ENCODE data around the gene TMEM132C. TPM values are rescaled to one million over a fixed set of nuclear protein-coding genes. Genes with fewer than 3 reads are reported as not detected.

TMEM132C gene
- total and polyA plus RNA-seq, 2 of the 13 experiments (the other 11 are each of a cell fraction or from before 2014, with no cell fraction given): not detected

- Histone ChIP-seq H3K4me3 (replicated peaks in 1 of 3; ENCODE audit: insufficient read depth in 1 of 3, low read depth in 2 of 3, low read length in 3 of 3) (no peak overlapping the region), H3K4me1 (ENCODE audit: insufficient read depth, low read length) (no peaks in the 10 kb centered on the region), H4K20me1 (ENCODE audit: insufficient read depth, low read length) (no peaks in the 10 kb centered on the region), H2AFZ (ENCODE audit: low read length) (no peak overlapping the region), H3K9ac (ENCODE audit: insufficient read depth, low read depth, low read length) (no peak overlapping the region), H3K4me2 (ENCODE audit: low read depth, low read length) (no peak overlapping the region), H3K79me2 (ENCODE audit: insufficient read depth, low read length) (no peaks in the 10 kb centered on the region), H3K9me3 (ENCODE audit: low read length) (no peaks in the 10 kb centered on the region), H3K27me3 (ENCODE audit: control insufficient read depth in 1 of 2, insufficient read depth in 2 of 2, low read length in 2 of 2) (peaks cover 0 to 9% of the 10 kb centered on the region in 2 experiments; a peak in 2 of 5 replicates), H3K27ac (ENCODE audit: extremely low read length, insufficient read depth, low read length) (no peak overlapping the region), H3K36me3 (replicated peaks in 1 of 2; ENCODE audit: control insufficient read depth in 1 of 2, insufficient read depth in 2 of 2, low read length in 2 of 2) (no peaks in the 10 kb centered on the region)
- CTCF ChIA-PET (ENCODE audit: low intra/inter-chr PET ratio, low total read pairs): interaction anchor here (2.2 kb wide), 1 partner anchor 129 kb away, joined by 13 read pairs; no protein-coding TSS in a partner anchor
- POLR2A ChIA-PET: no interaction called here
- no TSS peak for BruUV-seq (replicated peaks)
- DNase-seq (ENCODE audit: low spot score) (no peak), ATAC-seq (no peak), FAIRE-seq (no peak)
- intact Hi-C loops (cut with micrococcal nuclease; ENCODE audit: unreplicated experiment): no loop called here
- TF ChIP-seq HHEX (CRISPR knock-in tag; IDR thresholded peaks at IDR 0.05): no peak
- TF ChIP-seq ZNF850 (CRISPR knock-in tag; conservative IDR thresholded peaks at IDR 0.05): no peak
- no peak for TF ChIP-seq JUND (CRISPR knock-in tag; IDR thresholded peaks at IDR 0.05)
- TF ChIP-seq TFDP1 (CRISPR knock-in tag; IDR thresholded peaks at IDR 0.05; ENCODE audit: borderline replicate concordance): no peak
- TF ChIP-seq ZBTB14 (CRISPR knock-in tag; IDR thresholded peaks at IDR 0.05): no peak
- no peak for TF ChIP-seq ZBTB42 (CRISPR knock-in tag; IDR thresholded peaks at IDR 0.05)
- TF ChIP-seq ZNF333 (CRISPR knock-in tag; IDR thresholded peaks at IDR 0.05; ENCODE audit: borderline replicate concordance): no peak
- TF ChIP-seq GTF2F1 (IDR thresholded peaks at IDR 0.05; ENCODE audit: low read length): no peak
- TF ChIP-seq CBX1 (IDR thresholded peaks at IDR 0.05; ENCODE audit: low read depth): no peak
- no peak for TF ChIP-seq MXD3 (CRISPR knock-in tag; IDR thresholded peaks at IDR 0.05)
- no peak for TF ChIP-seq RCOR2 (CRISPR knock-in tag; IDR thresholded peaks at IDR 0.05)
- no peak for TF ChIP-seq NR2F2 (IDR thresholded peaks at IDR 0.05; ENCODE audit: borderline replicate concordance, low read depth)
- TF ChIP-seq ATRX (CRISPR knock-in tag; IDR thresholded peaks at IDR 0.05; ENCODE audit: borderline replicate concordance): no peak
- TF ChIP-seq HOXD1 (CRISPR knock-in tag; IDR thresholded peaks at IDR 0.05): no peak
- WGBS (ENCODE audit: low lambda C conversion rate): 48% methylated on average over 14 of the region's 14 CpGs
- in situ Hi-C loops (cut with HindIII; ENCODE audit: extremely low pct_ligation_motif_present, low pct_unique_long_range_greater_than_20kb): loop anchor here (5.0 kb wide), 1 partner anchor 131 kb away; no protein-coding TSS in a partner anchor
These were observed 121.6 kb downstream of the TMEM132C start for GRCh38 chr12:128388461-128389000.
